Measurements from ENCODE around the gene SIK2.

DNA sequence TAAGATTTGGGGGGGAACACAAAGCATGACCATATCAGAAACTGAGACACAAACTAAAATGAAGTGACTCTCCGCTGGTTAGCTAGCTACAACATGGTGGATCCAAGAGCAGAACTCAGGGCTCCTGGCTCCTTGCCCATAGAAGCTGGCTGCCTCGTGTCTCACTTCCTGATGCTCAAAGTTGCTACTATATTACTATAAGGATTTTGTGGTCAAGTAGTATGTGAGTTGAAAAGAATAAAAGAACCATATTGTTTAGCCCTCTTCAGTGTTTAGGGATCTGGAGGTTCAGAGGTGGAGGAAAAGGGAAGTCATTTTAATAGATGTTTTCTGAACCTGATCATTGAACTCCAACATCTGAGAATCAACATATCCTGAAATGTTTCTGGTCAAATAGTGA is 16.9 kb upstream of the SIK2 start:
- TF ChIP-seq, protein P1, sequence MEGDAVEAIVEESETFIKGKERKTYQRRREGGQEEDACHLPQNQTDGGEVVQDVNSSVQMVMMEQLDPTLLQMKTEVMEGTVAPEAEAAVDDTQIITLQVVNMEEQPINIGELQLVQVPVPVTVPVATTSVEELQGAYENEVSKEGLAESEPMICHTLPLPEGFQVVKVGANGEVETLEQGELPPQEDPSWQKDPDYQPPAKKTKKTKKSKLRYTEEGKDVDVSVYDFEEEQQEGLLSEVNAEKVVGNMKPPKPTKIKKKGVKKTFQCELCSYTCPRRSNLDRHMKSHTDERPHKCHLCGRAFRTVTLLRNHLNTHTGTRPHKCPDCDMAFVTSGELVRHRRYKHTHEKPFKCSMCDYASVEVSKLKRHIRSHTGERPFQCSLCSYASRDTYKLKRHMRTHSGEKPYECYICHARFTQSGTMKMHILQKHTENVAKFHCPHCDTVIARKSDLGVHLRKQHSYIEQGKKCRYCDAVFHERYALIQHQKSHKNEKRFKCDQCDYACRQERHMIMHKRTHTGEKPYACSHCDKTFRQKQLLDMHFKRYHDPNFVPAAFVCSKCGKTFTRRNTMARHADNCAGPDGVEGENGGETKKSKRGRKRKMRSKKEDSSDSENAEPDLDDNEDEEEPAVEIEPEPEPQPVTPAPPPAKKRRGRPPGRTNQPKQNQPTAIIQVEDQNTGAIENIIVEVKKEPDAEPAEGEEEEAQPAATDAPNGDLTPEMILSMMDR (IDR thresholded peaks at IDR 0.05): no peak
- TF ChIP-seq POLR2A (IDR thresholded peaks at IDR 0.05): no peak

Measured in thyroid gland (tissue), 4 donors.